Activated T-helper 1 cell treated with Interleukin-2 at 50 U/mL for 16 hours (primary cell): ENCODE data around the gene MAPK7.

Experiments used
- DNase-seq: peaks from one replicate; pipeline ENCODE4 v3.0.0-alpha.2; 2020; ENCODE audit warnings: low read depth

The MAPK7 gene

GRCh38 chr17:19380481-19381301 lies 2.4 kb downstream of the MAPK7 start:
- DNase-seq: no peak

- DNase-seq: no peak
These were observed 3.1 kb downstream of the MAPK7 start for GRCh38 chr17:19381361-19381740.

GRCh38 chr17:19381741-19382444 lies 3.6 kb downstream of the MAPK7 start:
- DNase-seq: no peak

- DNase-seq: no peak
These were observed 4.5 kb downstream of the MAPK7 start for GRCh38 chr17:19382531-19383444.

- DNase-seq: no peak
These were observed 5.6 kb downstream of the MAPK7 start for GRCh38 chr17:19383681-19384470.

GRCh38 chr17:19384723-19385391 lies 6.6 kb downstream of the MAPK7 start:
- DNase-seq: no peak

- no peak for DNase-seq
These were observed 7.3 kb downstream of the MAPK7 start for GRCh38 chr17:19385521-19385983.

- DNase-seq: no peak
These were observed 8.0 kb downstream of the MAPK7 start for GRCh38 chr17:19386051-19386929.

- DNase-seq: no peak
These were observed 8.9 kb downstream of the MAPK7 start, which contains the start of gene MFAP4 for GRCh38 chr17:19386974-19387920. Gene MFAP4 (minus strand): TSS chr17:19387190. CDS start chr17:19387155, 35 bp downstream.

- DNase-seq: no peak
These were observed 9.7 kb downstream of the MAPK7 start for GRCh38 chr17:19387921-19388521.

GRCh38 chr17:19388791-19389785 lies 10.8 kb downstream of the MAPK7 start:
- DNase-seq: no peak

GRCh38 chr17:19390951-19391350 lies 12.7 kb downstream of the MAPK7 start:
- no peak for DNase-seq

GRCh38 chr17:19391432-19391831 lies 13.1 kb downstream of the MAPK7 start:
- DNase-seq: no peak

- DNase-seq: no peak
These were observed 14.0 kb downstream of the MAPK7 start for GRCh38 chr17:19392303-19392702.

GRCh38 chr17:19397556-19398041 lies 19.3 kb downstream of the MAPK7 start:
- DNase-seq: no peak

- no peak for DNase-seq
These were observed 20.2 kb downstream of the MAPK7 start for GRCh38 chr17:19398301-19399181.
